Spleen (tissue), 11 donors: ENCODE measurements around the gene CCDC43. TPM values are rescaled to one million over a fixed set of nuclear protein-coding genes. Genes with fewer than 3 reads are reported as not detected.

Experiments
- DNase-seq: peaks from one replicate; pipeline ENCODE4 v3.0.0-alpha.2; 2020
- H3K27ac ChIP-seq, 8 donors: fragments of 200-600 bp; sonication (generic) in 7 of 8; 1 replicate in 4 of 8; 2 replicates in 4 of 8; pipeline versions ENCODE4 v1.5.0 to v1.8.0; 2016 to 2021; ENCODE audit warnings: inconsistent platforms in 4 of 8, mild to moderate bottlenecking in 4 of 8, moderate library complexity in 1 of 8
- H3K27me3 ChIP-seq, 7 donors: fragments of 200-600 bp; sonication (generic) in 6 of 7; replicated peaks in 1 of 7; 1 replicate in 4 of 7; 2 replicates in 3 of 7; pipeline versions ENCODE4 v1.5.0 to v1.8.0; 2016 to 2021; ENCODE audit warnings: inconsistent platforms in 3 of 7, mild to moderate bottlenecking in 1 of 7
- H3K36me3 ChIP-seq, 6 donors: fragments of 200-600 bp; sonication (generic) in 5 of 6; 1 replicate in 4 of 6; 2 replicates in 2 of 6; pipeline versions ENCODE4 v1.5.0 to v1.8.0; 2016 to 2021; ENCODE audit warnings: inconsistent platforms in 2 of 6
- H3K4me1 ChIP-seq, 6 donors: fragments of 200-600 bp; sonication (generic) in 5 of 6; 1 replicate in 3 of 6; 2 replicates in 3 of 6; pipeline versions ENCODE4 v1.5.0 to v1.8.0; 2016 to 2021; ENCODE audit warnings: inconsistent platforms in 3 of 6
- H3K4me3 ChIP-seq, 8 donors: fragments of 200-600 bp; sonication (generic) in 7 of 8; 1 replicate in 4 of 8; 2 replicates in 4 of 8; pipeline versions ENCODE4 v1.5.0 to v1.8.0; 2016 to 2021; ENCODE audit warnings: inconsistent platforms in 4 of 8, mild to moderate bottlenecking in 4 of 8, moderate library complexity in 2 of 8
- H3K9me3 ChIP-seq, 8 donors: fragments of 200-600 bp; sonication (generic) in 7 of 8; 1 replicate in 4 of 8; 2 replicates in 4 of 8; pipeline versions ENCODE4 v1.5.0 to v1.8.0; 2016 to 2021; ENCODE audit warnings: inconsistent platforms in 4 of 8
- POLR2A ChIP-seq, 3 donors: fragments of 450-650 bp; IDR thresholded peaks; one replicate each; pipeline ENCODE4 v1.5.1; 2017; ENCODE audit warnings: antibody characterized with exemption in 3 of 3, mild to moderate bottlenecking in 1 of 3
- POLR2AphosphoS5 ChIP-seq, 3 donors: sonication (generic); formaldehyde crosslinking; IDR thresholded peaks; one replicate each; pipeline ENCODE4 v1.5.1; 2017; ENCODE audit warnings: antibody characterized with exemption in 3 of 3
- WGBS, 5 donors: extraction: QIAGEN DNeasy Blood & Tissue Kit in 3 of 5; methylation state at CpG; one replicate each; pipeline versions ENCODE4 v1.1.5 to v1.1.7; 2013 to 2018; 5-methylcytosine and 5-hydroxymethylcytosine counted together
- intact Hi-C: fragments of 100-400 bp; cut with DNase I; formaldehyde crosslinking; loops from one replicate; pipeline ENCODE4 v1.15.0; 2023; ENCODE audit warnings: low total_unique reads
- polyA plus RNA-seq, 3 donors: library from polyadenylated mRNA; stranded (reverse); fragments of 200-250 nt; gene quantifications; one replicate each; pipeline ENCODE4 v1.2.1, GENCODE V29; 2013
- total RNA-seq, 7 donors: library from RNA; depleted of rRNA in 3 of 7; stranded (reverse); fragments of >200 nt in 3 of 7; fragmentation: NEBNext Ultra II Directional in 4 of 7; extraction: Animal tissue kit (Norgen Biotek cat#: 25700) in 4 of 7; gene quantifications; one replicate each; pipeline versions ENCODE4 v1.1.0 to v1.2.1, GENCODE V29; 2016 to 2021
- TF ChIP-seq, protein P1 (sequence below), 11 experiments: fragments of 200-600 bp in 7 of 11; fragments of 450-650 bp in 4 of 11; sonication (generic) in 4 of 11; IDR thresholded peaks in 8 of 11; conservative IDR thresholded peaks in 3 of 11; 1 replicate in 7 of 11; 2 replicates in 4 of 11; pipeline versions ENCODE4 v1.4.0 to v1.8.0; 2016 to 2021; ENCODE audit warnings: antibody characterized with exemption in 11 of 11, inconsistent platforms in 4 of 11, mild to moderate bottlenecking in 1 of 11
- donor health status: healthy with polysubstance abuse.
- donor health status: DM: no; HTN: no; CAD: no; lungs with moderate emphysema.
- donor health status: DM: no; HTN: no; CAD: no.
- donor health status: Bipolar disorder and iron deficiency.
- donor health status: healthy.
- donor health status: DM: no; HTN: no; CAD: no.
- donor health status: DM: yes; HTN: yes; CAD: no.

Gene CCDC43
- total and polyA plus RNA-seq, 10 donors = 9.7 to 19.9 (median 17.0) TPM

GRCh38 chr17:44677136-44677535, 12.4 kb downstream of the CCDC43 start:
- 69 to 95% (median 75%) methylated on average over 2 of the region's 2 CpGs for WGBS, 5 donors
- intact Hi-C loops = no loop called here
- Histone ChIP-seq H3K4me1 (no peaks in the 10 kb centered on the region), H3K36me3 (peaks cover 0 to 57% (median 36%) of the 10 kb centered on the region in 6 donors), H3K27me3 (no peaks in the 10 kb centered on the region), H3K4me3 (no peak overlapping the region), H3K9me3 (no peaks in the 10 kb centered on the region), H3K27ac (no peak overlapping the region)
- DNase-seq = no peak
- TF ChIP-seq, protein P1, sequence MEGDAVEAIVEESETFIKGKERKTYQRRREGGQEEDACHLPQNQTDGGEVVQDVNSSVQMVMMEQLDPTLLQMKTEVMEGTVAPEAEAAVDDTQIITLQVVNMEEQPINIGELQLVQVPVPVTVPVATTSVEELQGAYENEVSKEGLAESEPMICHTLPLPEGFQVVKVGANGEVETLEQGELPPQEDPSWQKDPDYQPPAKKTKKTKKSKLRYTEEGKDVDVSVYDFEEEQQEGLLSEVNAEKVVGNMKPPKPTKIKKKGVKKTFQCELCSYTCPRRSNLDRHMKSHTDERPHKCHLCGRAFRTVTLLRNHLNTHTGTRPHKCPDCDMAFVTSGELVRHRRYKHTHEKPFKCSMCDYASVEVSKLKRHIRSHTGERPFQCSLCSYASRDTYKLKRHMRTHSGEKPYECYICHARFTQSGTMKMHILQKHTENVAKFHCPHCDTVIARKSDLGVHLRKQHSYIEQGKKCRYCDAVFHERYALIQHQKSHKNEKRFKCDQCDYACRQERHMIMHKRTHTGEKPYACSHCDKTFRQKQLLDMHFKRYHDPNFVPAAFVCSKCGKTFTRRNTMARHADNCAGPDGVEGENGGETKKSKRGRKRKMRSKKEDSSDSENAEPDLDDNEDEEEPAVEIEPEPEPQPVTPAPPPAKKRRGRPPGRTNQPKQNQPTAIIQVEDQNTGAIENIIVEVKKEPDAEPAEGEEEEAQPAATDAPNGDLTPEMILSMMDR (IDR thresholded peaks at IDR 0.05 in 8 of 11, conservative IDR thresholded peaks at IDR 0.05 in 3 of 11) = no peak
- no peak for TF ChIP-seq POLR2AphosphoS5 (IDR thresholded peaks at IDR 0.05)
- no peak for TF ChIP-seq POLR2A (IDR thresholded peaks at IDR 0.05)

DNA sequence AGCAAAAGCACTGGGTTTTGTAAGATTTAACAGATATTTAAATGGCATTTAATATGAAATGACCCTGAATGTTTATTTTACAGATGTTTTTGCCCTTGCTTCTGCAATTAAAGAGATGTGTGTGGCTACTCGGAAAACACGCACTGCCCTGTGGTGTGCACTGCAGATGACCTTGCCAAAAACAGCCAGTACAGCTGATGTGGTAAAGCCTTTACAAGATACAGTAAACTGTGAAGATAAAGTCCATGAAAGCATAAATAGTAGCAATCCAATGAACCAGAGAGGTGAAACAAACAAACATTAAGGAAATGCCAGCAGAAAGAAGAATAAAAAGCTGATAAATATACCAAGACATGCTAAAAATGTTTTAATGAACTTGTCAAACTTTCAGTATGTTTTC, 15.7 kb downstream of the CCDC43 start:
- no peak overlapping the region for H3K27ac ChIP-seq
- no peak for DNase-seq
- H3K4me1 ChIP-seq = no peaks in the 10 kb centered on the region
- no peaks in the 10 kb centered on the region for H3K27me3 ChIP-seq
- H3K36me3 ChIP-seq = peaks cover 0 to 24% (median 12%) of the 10 kb centered on the region in 6 donors
- H3K9me3 ChIP-seq = no peaks in the 10 kb centered on the region
- intact Hi-C loops = no loop called here
- WGBS, 5 donors = 89 to 95% (median 92%) methylated on average over 2 of the region's 2 CpGs
- TF ChIP-seq, protein P1 (IDR thresholded peaks at IDR 0.05 in 8 of 11, conservative IDR thresholded peaks at IDR 0.05 in 3 of 11) = no peak
- TF ChIP-seq POLR2A (IDR thresholded peaks at IDR 0.05) = no peak
- TF ChIP-seq POLR2AphosphoS5 (IDR thresholded peaks at IDR 0.05) = no peak
- H3K4me3 ChIP-seq = no peak overlapping the region

GRCh38 chr17:44672479-44673093, 17.0 kb downstream of the CCDC43 start:
- no peak overlapping the region for H3K27ac ChIP-seq
- DNase-seq = no peak
- intact Hi-C loops = no loop called here
- no peaks in the 10 kb centered on the region for H3K4me1 ChIP-seq
- no peaks in the 10 kb centered on the region for H3K27me3 ChIP-seq
- TF ChIP-seq POLR2AphosphoS5 (IDR thresholded peaks at IDR 0.05) = no peak
- TF ChIP-seq, protein P1 (IDR thresholded peaks at IDR 0.05 in 8 of 11, conservative IDR thresholded peaks at IDR 0.05 in 3 of 11) = peak in 6 of 11 experiments; percentile 20 to 39 (median 36)
- H3K36me3 ChIP-seq = peaks cover 0 to 11% (median 2%) of the 10 kb centered on the region in 6 donors
- H3K9me3 ChIP-seq = no peaks in the 10 kb centered on the region
- H3K4me3 ChIP-seq = no peak overlapping the region

DNA sequence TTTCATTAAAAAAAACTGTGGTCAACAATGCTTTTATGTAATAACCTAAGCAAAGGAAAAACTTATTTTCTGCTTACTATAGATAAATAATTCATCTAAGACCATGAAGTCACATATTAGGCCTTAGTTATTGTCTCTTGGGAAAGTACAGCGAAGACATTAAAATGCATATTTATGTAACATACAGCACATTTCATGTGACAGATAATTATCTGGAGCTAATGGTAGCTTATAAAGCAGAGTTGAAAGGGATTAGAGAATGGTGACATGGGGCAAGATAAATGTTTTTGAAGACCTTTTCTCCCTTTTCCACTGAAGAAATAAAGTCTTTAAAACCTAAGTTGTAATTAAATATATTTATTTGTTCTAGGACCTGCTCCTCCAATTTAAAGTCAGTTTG, 23.6 kb downstream of the CCDC43 start:
- no peak for DNase-seq
- TF ChIP-seq, protein P1 (IDR thresholded peaks at IDR 0.05 in 8 of 11, conservative IDR thresholded peaks at IDR 0.05 in 3 of 11) = no peak
- TF ChIP-seq POLR2AphosphoS5 (IDR thresholded peaks at IDR 0.05) (no peak), POLR2A (IDR thresholded peaks at IDR 0.05) (no peak)
- peaks cover 0 to 8% (median 0%) of the 10 kb centered on the region in 7 donors for H3K27me3 ChIP-seq
- 95 to 100% (median 98%) methylated on average over 1 of the region's 1 CpG for WGBS, 5 donors
- H3K9me3 ChIP-seq = no peaks in the 10 kb centered on the region
- H3K4me3 ChIP-seq = no peak overlapping the region
- no peak overlapping the region for H3K27ac ChIP-seq
- no peaks in the 10 kb centered on the region for H3K4me1 ChIP-seq
- intact Hi-C loops = no loop called here
- no peaks in the 10 kb centered on the region for H3K36me3 ChIP-seq
